ENCODE results near the gene MAGI2.
A peak's percentile ranks its signal among the peaks of the same experiment; 100 is the strongest.

MAGI2 gene

GRCh38 chr7:79453558-79454360, at the start of gene MAGI2:
TSS of gene MAGI2 (minus strand) at chr7:79453667. CDS start at chr7:79453320, 347 bp downstream.
- peak; percentile 10 for DNase-seq

GRCh38 chr7:79502151-79502550, 48.7 kb upstream of the MAGI2 start:
- DNase-seq = no peak

- DNase-seq = no peak
These were observed 47.3 kb upstream of the MAGI2 start for GRCh38 chr7:79500759-79501158.

GRCh38 chr7:79497728-79498127, 44.3 kb upstream of the MAGI2 start:
- no peak for DNase-seq

DNA sequence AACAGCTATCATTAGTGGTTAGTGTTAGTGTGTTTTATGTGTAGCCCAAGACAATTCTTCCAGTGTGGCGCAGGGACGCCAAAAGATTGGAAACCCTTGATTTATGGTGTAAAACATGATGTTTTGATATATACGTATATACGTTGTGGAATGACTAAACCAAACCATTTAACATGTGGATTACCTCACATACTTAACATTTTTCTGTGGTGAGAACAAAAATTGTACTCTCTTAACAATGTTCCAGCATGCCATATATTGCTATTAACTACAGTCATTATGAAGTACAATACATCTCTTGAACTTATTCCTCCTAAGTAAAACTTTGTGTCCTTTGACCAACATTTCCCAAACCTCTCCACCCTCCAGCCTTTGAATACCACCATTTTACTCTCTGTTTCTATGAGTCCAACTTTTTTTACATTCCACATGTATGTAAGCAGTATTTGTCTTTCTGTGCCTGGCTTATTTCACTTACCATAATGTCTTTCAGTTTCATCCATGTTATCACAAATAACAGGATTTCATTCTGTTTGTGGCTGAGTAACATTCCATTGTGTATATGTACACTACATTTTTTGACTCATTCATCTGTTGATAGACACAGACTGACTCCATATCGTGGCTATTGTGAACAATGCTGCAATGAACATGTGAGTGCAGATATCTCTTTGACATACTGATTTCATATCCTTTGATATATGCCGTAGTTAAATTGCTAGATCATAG, 42.2 kb upstream of the MAGI2 start:
- no peak for DNase-seq

GRCh38 chr7:79494046-79494445, 40.6 kb upstream of the MAGI2 start:
- no peak for DNase-seq

DNA sequence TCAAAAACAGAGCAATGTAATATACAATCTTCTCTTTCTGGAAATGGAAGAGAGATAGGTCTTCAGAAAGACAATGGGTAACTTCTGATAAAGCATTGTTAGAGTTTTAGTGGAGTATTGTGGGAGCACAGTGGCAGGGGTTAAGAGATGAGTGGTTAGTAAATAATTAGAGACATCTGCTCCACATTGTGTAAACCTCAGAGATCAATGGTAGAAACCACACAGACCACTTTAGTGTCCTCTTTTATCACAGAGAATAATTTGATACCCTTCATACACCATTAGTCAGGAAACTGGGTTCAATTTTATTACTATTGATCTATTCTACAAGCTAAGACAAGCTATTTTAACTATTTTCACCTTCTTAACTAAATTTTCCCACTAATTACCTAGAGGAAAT, 35.9 kb upstream of the MAGI2 start:
- DNase-seq = no peak

DNA sequence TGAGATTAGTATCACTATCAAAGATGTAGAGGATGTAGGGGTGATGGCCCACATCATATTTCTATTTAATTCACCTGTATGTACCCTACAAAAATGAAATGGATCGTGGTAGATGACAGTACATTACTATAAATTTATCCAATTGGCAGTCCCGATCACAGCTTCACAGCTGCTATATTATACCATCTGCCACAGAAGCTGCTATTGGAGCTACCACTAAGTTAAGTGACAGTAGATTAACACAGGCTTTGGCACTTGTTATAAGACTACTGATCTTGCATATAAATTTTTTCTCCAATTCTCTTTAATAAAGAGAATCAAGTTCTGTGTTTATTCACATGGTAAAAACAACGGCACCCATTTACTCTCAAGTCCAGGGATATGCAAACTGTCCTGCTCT, 24.9 kb upstream of the MAGI2 start:
- no peak for DNase-seq

GRCh38 chr7:79475455-79475854, 22.0 kb upstream of the MAGI2 start:
- no peak for DNase-seq

DNA sequence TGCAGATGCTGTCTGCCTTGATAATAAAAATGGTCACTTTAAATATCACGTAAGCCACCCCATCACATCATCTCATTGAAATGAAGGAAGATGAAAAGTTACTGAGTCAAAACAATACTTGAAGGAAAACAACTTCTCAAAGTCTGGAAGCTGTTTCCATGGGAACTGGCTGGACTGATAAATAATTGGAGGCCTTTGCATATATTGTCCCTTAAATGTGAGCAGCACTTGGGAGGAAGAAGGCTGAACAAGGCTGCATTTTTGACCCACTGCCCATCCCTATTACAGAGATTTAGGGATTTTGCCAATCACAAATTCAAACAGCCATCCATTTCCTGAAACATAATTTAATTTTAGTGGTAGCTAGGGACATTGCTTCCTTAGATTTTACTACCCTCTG, 18.2 kb upstream of the MAGI2 start:
- no peak for DNase-seq

GRCh38 chr7:79471283-79471682, 17.8 kb upstream of the MAGI2 start:
- DNase-seq = no peak

GRCh38 chr7:79465551-79465950, 12.1 kb upstream of the MAGI2 start:
- DNase-seq = no peak

DNA sequence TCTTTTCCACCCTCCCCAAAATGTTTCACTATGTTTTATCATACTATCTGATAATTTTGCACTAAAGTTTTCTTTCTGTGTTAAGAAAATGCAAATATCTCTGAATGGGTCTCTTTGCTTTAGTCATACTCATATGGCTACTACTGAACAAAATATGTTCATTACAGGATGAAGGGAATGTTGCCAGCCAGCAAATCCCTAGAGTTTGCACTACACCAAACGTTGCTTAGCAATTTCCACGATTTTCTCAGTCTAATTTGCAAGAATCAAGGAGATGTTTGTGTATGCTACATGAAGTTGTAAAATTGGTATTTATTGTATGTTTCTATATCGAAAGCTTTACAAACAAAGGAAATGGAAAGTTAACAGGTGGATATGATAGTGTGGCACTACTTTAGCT, 10.6 kb upstream of the MAGI2 start:
- no peak for DNase-seq

- no peak for DNase-seq
These were observed 8.9 kb upstream of the MAGI2 start for GRCh38 chr7:79462390-79462789.

DNA sequence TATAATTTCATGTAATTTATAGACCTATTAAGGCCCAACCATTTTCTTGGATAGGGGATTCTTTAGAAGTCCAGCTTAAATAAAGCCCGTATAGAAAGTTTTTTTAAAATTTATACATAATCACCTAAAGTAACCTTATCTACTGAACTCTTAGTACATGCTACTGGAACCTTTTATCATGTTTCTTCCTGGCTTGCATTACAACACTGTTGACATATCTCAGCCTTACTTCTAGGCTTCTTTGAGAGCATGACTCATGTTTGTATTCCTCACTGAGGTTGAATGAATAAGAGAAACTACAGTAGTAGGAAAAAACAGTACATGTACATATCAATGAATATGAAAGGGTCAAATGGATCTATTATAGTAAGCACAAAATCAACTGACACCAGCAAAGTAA, 8.2 kb upstream of the MAGI2 start:
- no peak for DNase-seq

- no peak for DNase-seq
These were observed 5.9 kb upstream of the MAGI2 start for GRCh38 chr7:79459381-79459780.

GRCh38 chr7:79458796-79459195, 5.3 kb upstream of the MAGI2 start:
- no peak for DNase-seq

DNA sequence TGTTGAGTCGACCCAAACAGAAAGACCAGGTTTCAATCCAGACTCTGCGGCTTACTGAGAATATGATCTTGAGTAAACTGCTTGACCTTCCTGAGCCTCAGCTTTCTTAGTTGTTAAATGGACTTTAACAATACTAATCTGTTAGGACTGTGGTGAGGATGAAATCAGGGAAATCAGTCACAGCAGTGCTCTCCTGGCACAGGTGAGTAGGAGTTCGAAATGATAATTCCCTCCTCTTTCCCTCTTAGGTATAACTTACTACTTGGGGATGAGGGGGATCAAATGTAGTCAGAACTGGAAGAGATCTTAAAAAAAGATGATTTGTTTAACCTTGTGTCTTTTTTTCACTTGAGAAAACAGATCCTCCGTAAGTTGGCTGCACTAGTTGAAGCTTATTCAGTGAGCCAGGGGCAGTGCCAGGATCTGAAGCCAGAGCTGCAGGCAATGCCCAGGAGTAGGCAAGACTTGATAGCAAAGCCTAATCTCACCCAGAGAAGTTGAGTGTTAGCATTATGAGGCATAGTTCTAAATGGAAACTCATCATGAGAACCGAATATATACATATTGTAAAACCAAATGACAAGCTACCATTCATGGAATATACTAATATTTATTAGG, 1.8 kb upstream of the MAGI2 start:
- no peak for DNase-seq

DNA sequence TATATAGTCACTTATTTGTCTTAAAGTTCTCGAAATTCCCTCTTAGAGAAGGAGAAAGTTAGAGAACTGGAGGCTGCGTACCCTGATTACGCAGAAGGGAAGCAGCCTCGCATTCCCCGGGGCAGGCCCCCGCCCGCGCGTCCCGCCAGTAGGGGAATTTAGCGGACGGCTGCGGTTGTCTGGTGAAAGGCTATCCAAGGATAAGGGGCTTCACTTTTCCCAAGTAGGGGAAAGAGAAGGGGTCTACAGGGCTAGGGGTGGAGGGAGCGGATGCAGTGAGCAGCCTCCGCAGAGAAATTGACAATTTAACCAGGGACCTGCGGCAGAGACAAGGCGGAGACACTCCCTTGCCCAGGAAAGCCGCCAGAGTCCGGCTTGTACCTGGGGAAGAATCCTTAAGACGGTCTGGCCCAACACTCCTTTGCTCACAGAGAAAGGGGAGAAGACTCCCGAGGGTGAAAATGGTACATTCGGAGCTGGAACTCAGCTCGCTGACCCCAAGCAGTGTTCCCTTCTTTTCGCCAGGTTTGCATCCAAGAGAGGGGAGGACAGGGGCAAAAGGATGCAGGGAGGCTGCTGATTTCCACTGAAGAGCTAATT, 994 bp upstream of the MAGI2 start:
- DNase-seq = no peak

DNA sequence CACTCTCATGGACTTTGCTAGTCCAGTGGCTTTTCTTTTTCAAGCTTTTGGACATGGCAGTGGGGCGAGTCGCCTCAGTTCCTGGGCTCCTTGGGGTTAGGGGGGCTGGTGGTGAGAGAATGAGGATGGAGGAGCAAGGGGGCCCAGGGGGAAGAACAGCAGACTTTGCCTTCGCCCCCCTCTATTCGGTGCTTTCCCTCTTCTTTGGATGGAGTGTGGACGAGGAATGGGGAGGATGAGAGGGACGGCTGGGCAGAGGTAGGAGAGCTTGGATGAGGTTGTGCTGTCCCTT, 255 bp downstream of the MAGI2 start:
- DNase-seq = no peak

GRCh38 chr7:79452495-79453265, 787 bp downstream of the MAGI2 start:
- peak; percentile 1 for DNase-seq

DNA sequence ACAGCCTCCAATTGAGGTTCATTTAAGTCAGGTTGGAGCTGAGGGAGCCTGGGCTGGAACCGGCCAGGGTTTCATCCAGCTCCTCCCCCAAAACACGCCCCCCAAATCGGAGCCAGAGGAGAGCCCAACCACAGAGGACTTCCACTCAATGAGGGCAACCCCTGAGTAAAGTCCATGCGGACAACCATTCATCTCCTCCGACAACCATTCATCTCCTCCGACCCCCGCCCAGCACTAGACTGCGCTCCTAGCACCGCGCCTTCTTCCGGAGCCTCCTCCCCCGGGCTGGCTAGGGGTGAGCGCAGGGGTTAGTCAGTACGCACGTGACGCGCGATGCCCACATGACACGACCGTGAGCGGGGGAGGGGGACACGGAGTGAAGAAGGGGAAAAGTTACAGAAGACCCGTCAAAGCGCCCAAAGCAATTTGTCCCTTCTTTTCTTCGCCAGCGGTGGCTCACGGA, 1.4 kb downstream of the MAGI2 start:
- DNase-seq = peak; percentile 25

GRCh38 chr7:79451580-79451979, 1.9 kb downstream of the MAGI2 start:
- no peak for DNase-seq

All from stimulated activated CD4-positive, alpha-beta T cell treated with anti-CD3 and anti-CD28 coated beads, Interleukin-15, amount 100 ng/mL, for 24 hours (primary cell).